HepG2 (cell line): Measurements from ENCODE around the gene MBNL3. TPM values are rescaled to one million over a fixed set of nuclear protein-coding genes. Genes with fewer than 3 reads are reported as not detected.

Source experiments
- CCAR2 ChIP-seq: fragments of 200-400 bp; formaldehyde crosslinking; optimal IDR thresholded peaks from 2 replicates; pipeline ENCODE3; 2018; ENCODE audit warnings: low read depth, mild to moderate bottlenecking, low read length, moderate library complexity
- CTCF ChIP-seq: sonication (generic); formaldehyde crosslinking; IDR thresholded peaks from 2 replicates; pipeline ENCODE4 v1.5.0; 2020; ENCODE audit warnings: mild to moderate bottlenecking, missing genetic modification reagents, moderate library complexity
- GTF3A ChIP-seq: sonication (generic); formaldehyde crosslinking; conservative IDR thresholded peaks from 2 replicates; pipeline ENCODE4 v1.4.0; 2020; ENCODE audit warnings: mild to moderate bottlenecking, missing genetic modification reagents
- HMGXB4 ChIP-seq, 2 experiments: sonication (generic) in 1 of 2; formaldehyde crosslinking in 1 of 2; IDR thresholded peaks; 2 replicates each; pipeline versions ENCODE4 v1.4.0 to v1.6.1; 2018 to 2020; ENCODE audit warnings: missing genetic modification reagents in 2 of 2, borderline replicate concordance in 1 of 2, low read depth in 1 of 2, mild to moderate bottlenecking in 1 of 2, missing biosample characterization in 1 of 2
- JDP2 ChIP-seq: sonication (generic); formaldehyde crosslinking; IDR thresholded peaks from 2 replicates; pipeline ENCODE4 v1.8.1; 2022; ENCODE audit warnings: missing genetic modification reagents, borderline replicate concordance
- KMT2A ChIP-seq: sonication (generic); formaldehyde crosslinking; IDR thresholded peaks from 2 replicates; pipeline ENCODE4 v1.4.0; 2020; ENCODE audit warnings: missing genetic modification reagents
- MYNN ChIP-seq: sonication (generic); formaldehyde crosslinking; IDR thresholded peaks from 2 replicates; pipeline ENCODE4 v1.4.0; 2020; ENCODE audit warnings: mild to moderate bottlenecking, low read depth, missing genetic modification reagents
- NFE2 ChIP-seq: sonication (generic); formaldehyde crosslinking; IDR thresholded peaks from 2 replicates; pipeline ENCODE4 v1.4.0; 2020; ENCODE audit warnings: missing genetic modification reagents
- NRL ChIP-seq: sonication (generic); formaldehyde crosslinking; IDR thresholded peaks from 2 replicates; pipeline ENCODE4 v1.5.0; 2020; ENCODE audit warnings: missing genetic modification reagents, mild to moderate bottlenecking, moderate library complexity, borderline replicate concordance
- PRDM10 ChIP-seq: sonication (generic); formaldehyde crosslinking; IDR thresholded peaks from 2 replicates; pipeline ENCODE4 v1.4.0; 2020; ENCODE audit warnings: low read depth, missing genetic modification reagents
- RBAK ChIP-seq: sonication (generic); formaldehyde crosslinking; IDR thresholded peaks from 2 replicates; pipeline ENCODE4 v1.5.1; 2020; ENCODE audit warnings: mild to moderate bottlenecking, missing genetic modification reagents
- REL ChIP-seq: sonication (generic); formaldehyde crosslinking; conservative IDR thresholded peaks from 2 replicates; pipeline ENCODE4 v1.8.0; 2022; ENCODE audit warnings: mild to moderate bottlenecking, missing genetic modification reagents, moderate library complexity
- RFXAP ChIP-seq: sonication (generic); formaldehyde crosslinking; IDR thresholded peaks from 2 replicates; pipeline ENCODE4 v1.4.0; 2020; ENCODE audit warnings: missing genetic modification reagents, borderline replicate concordance
- TP53 ChIP-seq: sonication (generic); formaldehyde crosslinking; conservative IDR thresholded peaks from 2 replicates; pipeline ENCODE4 v1.4.0; 2020; ENCODE audit warnings: missing genetic modification reagents
- TRAFD1 ChIP-seq: sonication (generic); formaldehyde crosslinking; IDR thresholded peaks from 2 replicates; pipeline ENCODE4 v1.5.1; 2020; ENCODE audit warnings: missing genetic modification reagents, mild to moderate bottlenecking, borderline replicate concordance
- ZNF512 ChIP-seq: sonication (generic); formaldehyde crosslinking; IDR thresholded peaks from 2 replicates; pipeline ENCODE4 v1.4.0; 2020; ENCODE audit warnings: mild to moderate bottlenecking, missing genetic modification reagents
- ZSCAN20 ChIP-seq: sonication (generic); formaldehyde crosslinking; IDR thresholded peaks from 2 replicates; pipeline ENCODE4 v1.4.0; 2020; ENCODE audit warnings: missing genetic modification reagents, mild to moderate bottlenecking, borderline replicate concordance
- polyA plus RNA-seq, 8 experiments: library from polyadenylated mRNA; depleted of rRNA in 3 of 8; stranded (reverse) in 7 of 8; unstranded in 1 of 8; fragments of >200 nt; fragmentation: Illumina TruSeq in 4 of 8; extraction: Trizol in 4 of 8; gene quantifications; 2 replicates each; pipeline versions ENCODE4 v1.2.1 to v1.2.3, GENCODE V29; 2011 to 2016; ENCODE audit warnings: low read depth in 4 of 8, missing spikeins in 1 of 8, mixed read lengths in 1 of 8; ENCODE audit not compliant: insufficient read depth in 1 of 8
- total RNA-seq, 5 experiments: library from RNA; depleted of rRNA; stranded (reverse); fragments of >200 nt; fragmentation: Illumina TruSeq; extraction: Trizol; gene quantifications; 2 replicates each; pipeline ENCODE4 v1.2.3, GENCODE V29; 2016; ENCODE audit warnings: low read depth in 1 of 5

Gene MBNL3
- total and polyA plus RNA-seq, 2 of the 13 experiments (the other 11 are each of a cell fraction or from before 2014, with no cell fraction given) = 155 to 257 TPM

GRCh38 chrX:132331000-132331399, 157.8 kb downstream of the MBNL3 start (continued):
- TF ChIP-seq CTCF (CRISPR knock-in tag) (no peak), RBAK (CRISPR knock-in tag) (no peak), NRL (CRISPR knock-in tag) (no peak), ZNF512 (CRISPR knock-in tag) (no peak), RFXAP (CRISPR knock-in tag) (no peak), REL (CRISPR knock-in tag) (no peak), KMT2A (CRISPR knock-in tag) (no peak), ZSCAN20 (no peak), MYNN (CRISPR knock-in tag) (no peak), TP53 (CRISPR knock-in tag) (no peak), NFE2 (CRISPR knock-in tag) (no peak), GTF3A (CRISPR knock-in tag) (no peak), PRDM10 (CRISPR knock-in tag) (no peak), CCAR2 (no peak), TRAFD1 (CRISPR knock-in tag) (no peak), JDP2 (CRISPR knock-in tag) (no peak), HMGXB4 (CRISPR knock-in tag; IDR thresholded peaks at IDR 0.05; ENCODE audit: borderline replicate concordance in 1 of 2, low read depth in 1 of 2) (no peak)
